HepG2 (cell line): ENCODE data around the gene MTIF3. TPM values are rescaled to one million over a fixed set of nuclear protein-coding genes. Genes with fewer than 3 reads are reported as not detected.

Source experiments
- EED ChIP-seq: sonication (generic); formaldehyde crosslinking; IDR thresholded peaks from 2 replicates; pipeline ENCODE4 v1.5.0; 2020; ENCODE audit warnings: mild to moderate bottlenecking, missing genetic modification reagents
- GATAD1 ChIP-seq: IDR thresholded peaks from 2 replicates; pipeline ENCODE4 v1.6.1; 2016; ENCODE audit warnings: missing genetic modification reagents, missing compliant biosample characterization
- NR3C1 ChIP-seq: sonication (generic); formaldehyde crosslinking; IDR thresholded peaks from 2 replicates; pipeline ENCODE4 v1.4.0; 2020; ENCODE audit warnings: missing genetic modification reagents
- PRPF4 ChIP-seq: fragments of 200-400 bp; formaldehyde crosslinking; IDR thresholded peaks from 2 replicates; pipeline ENCODE4 v1.6.1; 2016; ENCODE audit warnings: low read length, low read depth; ENCODE audit not compliant: poor library complexity, severe bottlenecking
- RARG ChIP-seq: sonication (generic); formaldehyde crosslinking; IDR thresholded peaks from 2 replicates; pipeline ENCODE4 v1.4.0; 2020; ENCODE audit warnings: low read depth, mild to moderate bottlenecking, missing genetic modification reagents
- ZNF3 ChIP-seq: IDR thresholded peaks from 2 replicates; pipeline ENCODE4 v1.7.0; 2017; ENCODE audit warnings: inconsistent platforms
- ZNF343 ChIP-seq: sonication (generic); formaldehyde crosslinking; IDR thresholded peaks from 2 replicates; pipeline ENCODE4 v1.4.0; 2020; ENCODE audit warnings: mild to moderate bottlenecking, missing genetic modification reagents
- ZNF615 ChIP-seq: sonication (generic); formaldehyde crosslinking; IDR thresholded peaks from 2 replicates; pipeline ENCODE4 v1.5.0; 2020; ENCODE audit warnings: mild to moderate bottlenecking, missing genetic modification reagents, borderline replicate concordance
- polyA plus RNA-seq, 8 experiments: library from polyadenylated mRNA; depleted of rRNA in 3 of 8; stranded (reverse) in 7 of 8; unstranded in 1 of 8; fragments of >200 nt; fragmentation: Illumina TruSeq in 4 of 8; extraction: Trizol in 4 of 8; gene quantifications; 2 replicates each; pipeline versions ENCODE4 v1.2.1 to v1.2.3, GENCODE V29; 2011 to 2016; ENCODE audit warnings: low read depth in 4 of 8, missing spikeins in 1 of 8, mixed read lengths in 1 of 8; ENCODE audit not compliant: insufficient read depth in 1 of 8
- total RNA-seq, 5 experiments: library from RNA; depleted of rRNA; stranded (reverse); fragments of >200 nt; fragmentation: Illumina TruSeq; extraction: Trizol; gene quantifications; 2 replicates each; pipeline ENCODE4 v1.2.3, GENCODE V29; 2016; ENCODE audit warnings: low read depth in 1 of 5
- TF ChIP-seq, protein P1 (sequence below): sonication (generic); formaldehyde crosslinking; conservative IDR thresholded peaks from 2 replicates; pipeline ENCODE4 v1.5.0; 2020; ENCODE audit warnings: missing genetic modification reagents
- TF ChIP-seq, protein P2 (sequence below): sonication (generic); formaldehyde crosslinking; IDR thresholded peaks from 2 replicates; pipeline ENCODE4 v1.4.0; 2020; ENCODE audit warnings: missing genetic modification reagents
- TF ChIP-seq, protein P3 (sequence below): sonication (generic); formaldehyde crosslinking; IDR thresholded peaks from 2 replicates; pipeline ENCODE4 v1.4.0; 2020; ENCODE audit warnings: mild to moderate bottlenecking, missing genetic modification reagents

Gene MTIF3
- total and polyA plus RNA-seq, 2 of the 13 experiments (the other 11 are each of a cell fraction or from before 2014, with no cell fraction given) = 33.7 to 40.6 TPM

DNA sequence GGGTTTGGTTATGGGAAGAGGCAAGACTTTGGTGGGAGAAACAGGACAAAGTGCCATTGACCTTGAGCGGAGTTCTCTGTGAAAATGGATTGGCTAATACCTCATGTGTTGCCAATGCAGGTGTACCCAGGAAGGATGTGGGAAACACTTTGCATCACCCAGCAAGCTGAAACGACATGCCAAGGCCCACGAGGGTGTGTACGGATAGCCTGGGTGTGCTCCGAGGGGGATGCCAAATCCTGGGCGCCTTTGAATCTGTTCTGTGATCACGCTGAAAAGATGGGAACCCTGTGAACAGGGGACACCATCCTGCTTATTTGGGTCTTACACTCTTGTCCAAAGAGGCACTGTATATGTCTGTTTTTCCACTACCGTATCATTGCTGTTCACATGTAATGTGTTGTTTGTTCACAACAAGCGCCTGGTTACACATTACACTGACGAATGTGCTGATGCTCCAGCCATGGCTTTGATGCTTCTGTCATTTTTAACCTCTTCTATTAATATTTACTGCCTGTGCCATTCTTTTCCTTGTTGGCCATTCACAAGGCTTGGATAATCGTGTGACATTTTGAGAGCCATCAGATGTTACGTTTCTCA lies 17.7 kb downstream of the MTIF3 start (continued):
- TF ChIP-seq, protein P1, sequence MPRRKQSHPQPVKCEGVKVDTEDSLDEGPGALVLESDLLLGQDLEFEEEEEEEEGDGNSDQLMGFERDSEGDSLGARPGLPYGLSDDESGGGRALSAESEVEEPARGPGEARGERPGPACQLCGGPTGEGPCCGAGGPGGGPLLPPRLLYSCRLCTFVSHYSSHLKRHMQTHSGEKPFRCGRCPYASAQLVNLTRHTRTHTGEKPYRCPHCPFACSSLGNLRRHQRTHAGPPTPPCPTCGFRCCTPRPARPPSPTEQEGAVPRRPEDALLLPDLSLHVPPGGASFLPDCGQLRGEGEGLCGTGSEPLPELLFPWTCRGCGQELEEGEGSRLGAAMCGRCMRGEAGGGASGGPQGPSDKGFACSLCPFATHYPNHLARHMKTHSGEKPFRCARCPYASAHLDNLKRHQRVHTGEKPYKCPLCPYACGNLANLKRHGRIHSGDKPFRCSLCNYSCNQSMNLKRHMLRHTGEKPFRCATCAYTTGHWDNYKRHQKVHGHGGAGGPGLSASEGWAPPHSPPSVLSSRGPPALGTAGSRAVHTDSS = no peak
- TF ChIP-seq EED (CRISPR knock-in tag) (no peak), RARG (CRISPR knock-in tag) (no peak), NR3C1 (no peak), ZNF3 (CRISPR knock-in tag) (no peak), GATAD1 (CRISPR knock-in tag) (no peak), ZNF615 (CRISPR knock-in tag) (no peak), PRPF4 (no peak), ZNF343 (CRISPR knock-in tag) (no peak)
- TF ChIP-seq, protein P2, sequence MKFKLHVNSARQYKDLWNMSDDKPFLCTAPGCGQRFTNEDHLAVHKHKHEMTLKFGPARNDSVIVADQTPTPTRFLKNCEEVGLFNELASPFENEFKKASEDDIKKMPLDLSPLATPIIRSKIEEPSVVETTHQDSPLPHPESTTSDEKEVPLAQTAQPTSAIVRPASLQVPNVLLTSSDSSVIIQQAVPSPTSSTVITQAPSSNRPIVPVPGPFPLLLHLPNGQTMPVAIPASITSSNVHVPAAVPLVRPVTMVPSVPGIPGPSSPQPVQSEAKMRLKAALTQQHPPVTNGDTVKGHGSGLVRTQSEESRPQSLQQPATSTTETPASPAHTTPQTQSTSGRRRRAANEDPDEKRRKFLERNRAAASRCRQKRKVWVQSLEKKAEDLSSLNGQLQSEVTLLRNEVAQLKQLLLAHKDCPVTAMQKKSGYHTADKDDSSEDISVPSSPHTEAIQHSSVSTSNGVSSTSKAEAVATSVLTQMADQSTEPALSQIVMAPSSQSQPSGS = no peak
- TF ChIP-seq, protein P3, sequence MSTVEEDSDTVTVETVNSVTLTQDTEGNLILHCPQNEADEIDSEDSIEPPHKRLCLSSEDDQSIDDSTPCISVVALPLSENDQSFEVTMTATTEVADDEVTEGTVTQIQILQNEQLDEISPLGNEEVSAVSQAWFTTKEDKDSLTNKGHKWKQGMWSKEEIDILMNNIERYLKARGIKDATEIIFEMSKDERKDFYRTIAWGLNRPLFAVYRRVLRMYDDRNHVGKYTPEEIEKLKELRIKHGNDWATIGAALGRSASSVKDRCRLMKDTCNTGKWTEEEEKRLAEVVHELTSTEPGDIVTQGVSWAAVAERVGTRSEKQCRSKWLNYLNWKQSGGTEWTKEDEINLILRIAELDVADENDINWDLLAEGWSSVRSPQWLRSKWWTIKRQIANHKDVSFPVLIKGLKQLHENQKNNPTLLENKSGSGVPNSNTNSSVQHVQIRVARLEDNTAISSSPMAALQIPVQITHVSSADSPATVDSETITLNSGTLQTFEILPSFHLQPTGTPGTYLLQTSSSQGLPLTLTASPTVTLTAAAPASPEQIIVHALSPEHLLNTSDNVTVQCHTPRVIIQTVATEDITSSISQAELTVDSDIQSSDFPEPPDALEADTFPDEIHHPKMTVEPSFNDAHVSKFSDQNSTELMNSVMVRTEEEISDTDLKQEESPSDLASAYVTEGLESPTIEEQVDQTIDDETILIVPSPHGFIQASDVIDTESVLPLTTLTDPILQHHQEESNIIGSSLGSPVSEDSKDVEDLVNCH = no peak
